ENCODE measurements around the gene RBP3. TPM values are rescaled to one million over a fixed set of nuclear protein-coding genes. Genes with fewer than 3 reads are reported as not detected.

RBP3 gene
- total RNA-seq, 1 experiment from 2014 or later = not detected

- DNase-seq (ENCODE audit: low read depth, low spot score) = no peak
- Histone ChIP-seq H3K27ac (ENCODE audit: low read length) (no peak overlapping the region), H3K27me3 (ENCODE audit: control insufficient read depth, insufficient read depth, low read length) (no peaks in the 10 kb centered on the region), H3K4me3 (ENCODE audit: low read depth in 2 of 2, low read length in 2 of 2) (no peak overlapping the region), H3K36me3 (ENCODE audit: control insufficient read depth, insufficient read depth, low read length) (no peaks in the 10 kb centered on the region), H3K9me3 (ENCODE audit: control insufficient read depth, insufficient read depth, low read depth, low read length) (no peaks in the 10 kb centered on the region), H3K4me1 (ENCODE audit: control insufficient read depth, insufficient read depth, low read length) (no peaks in the 10 kb centered on the region)
- no peak for ATAC-seq
- in situ Hi-C loops (cut with HindIII; ENCODE audit: low pct_unique_long_range_greater_than_20kb, low sequenced_read_pairs) = no loop called here
- BruUV-seq (replicated peaks) = no TSS peak
- intact Hi-C loops (cut with micrococcal nuclease; ENCODE audit: unreplicated experiment) = no loop called here
- no peak for TF ChIP-seq TCF7L2 (IDR thresholded peaks at IDR 0.05; ENCODE audit: low read depth, low read length)
- TF ChIP-seq, protein P1, sequence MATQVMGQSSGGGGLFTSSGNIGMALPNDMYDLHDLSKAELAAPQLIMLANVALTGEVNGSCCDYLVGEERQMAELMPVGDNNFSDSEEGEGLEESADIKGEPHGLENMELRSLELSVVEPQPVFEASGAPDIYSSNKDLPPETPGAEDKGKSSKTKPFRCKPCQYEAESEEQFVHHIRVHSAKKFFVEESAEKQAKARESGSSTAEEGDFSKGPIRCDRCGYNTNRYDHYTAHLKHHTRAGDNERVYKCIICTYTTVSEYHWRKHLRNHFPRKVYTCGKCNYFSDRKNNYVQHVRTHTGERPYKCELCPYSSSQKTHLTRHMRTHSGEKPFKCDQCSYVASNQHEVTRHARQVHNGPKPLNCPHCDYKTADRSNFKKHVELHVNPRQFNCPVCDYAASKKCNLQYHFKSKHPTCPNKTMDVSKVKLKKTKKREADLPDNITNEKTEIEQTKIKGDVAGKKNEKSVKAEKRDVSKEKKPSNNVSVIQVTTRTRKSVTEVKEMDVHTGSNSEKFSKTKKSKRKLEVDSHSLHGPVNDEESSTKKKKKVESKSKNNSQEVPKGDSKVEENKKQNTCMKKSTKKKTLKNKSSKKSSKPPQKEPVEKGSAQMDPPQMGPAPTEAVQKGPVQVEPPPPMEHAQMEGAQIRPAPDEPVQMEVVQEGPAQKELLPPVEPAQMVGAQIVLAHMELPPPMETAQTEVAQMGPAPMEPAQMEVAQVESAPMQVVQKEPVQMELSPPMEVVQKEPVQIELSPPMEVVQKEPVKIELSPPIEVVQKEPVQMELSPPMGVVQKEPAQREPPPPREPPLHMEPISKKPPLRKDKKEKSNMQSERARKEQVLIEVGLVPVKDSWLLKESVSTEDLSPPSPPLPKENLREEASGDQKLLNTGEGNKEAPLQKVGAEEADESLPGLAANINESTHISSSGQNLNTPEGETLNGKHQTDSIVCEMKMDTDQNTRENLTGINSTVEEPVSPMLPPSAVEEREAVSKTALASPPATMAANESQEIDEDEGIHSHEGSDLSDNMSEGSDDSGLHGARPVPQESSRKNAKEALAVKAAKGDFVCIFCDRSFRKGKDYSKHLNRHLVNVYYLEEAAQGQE (IDR thresholded peaks at IDR 0.05; ENCODE audit: insufficient read depth in 1 of 2, low read depth in 2 of 2, low read length in 1 of 2) = no peak
- TF ChIP-seq SIN3A (IDR thresholded peaks at IDR 0.05; ENCODE audit: borderline replicate concordance, insufficient read depth, low read depth, low read length) = no peak
- no peak for TF ChIP-seq POLR2AphosphoS5 (IDR thresholded peaks at IDR 0.05; ENCODE audit: low read depth, low read length)
- no peak for TF ChIP-seq CTCF (IDR thresholded peaks at IDR 0.05)
- CTCF ChIA-PET = no interaction called here
- POLR2A ChIA-PET = no interaction called here
Measured at GRCh38 chr10:47371629-47372485, 23.7 kb downstream of the RBP3 start.

DNA sequence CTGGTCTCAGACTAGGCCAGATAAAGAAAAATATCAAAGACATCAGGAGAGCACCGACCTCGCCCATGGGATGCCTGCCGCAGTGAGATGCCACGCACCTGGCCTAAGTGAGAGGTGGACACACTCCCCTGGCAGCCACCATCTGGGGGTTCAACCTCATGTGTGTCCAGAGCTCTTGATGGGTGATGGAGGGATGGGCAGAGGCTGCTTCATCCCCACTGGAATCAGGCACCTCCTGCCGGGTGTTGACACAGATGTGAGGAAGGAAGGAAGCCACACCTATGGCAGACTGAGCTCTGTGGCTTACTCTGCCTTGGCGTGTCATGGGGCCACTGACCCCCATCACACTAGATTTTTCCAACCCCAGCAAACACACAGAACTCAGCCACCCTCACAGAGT, 24.6 kb downstream of the RBP3 start:
- CTCF ChIA-PET = interaction anchor here (0.6 kb wide), 1 partner anchor 32 kb away, joined by 3 read pairs; no protein-coding TSS in a partner anchor

More for the DNA sequence above, 24.6 kb downstream of the RBP3 start:
- TF ChIP-seq, protein P1 (IDR thresholded peaks at IDR 0.05; ENCODE audit: insufficient read depth in 1 of 2, low read depth in 2 of 2, low read length in 1 of 2) = no peak
- TF ChIP-seq POLR2AphosphoS5 (IDR thresholded peaks at IDR 0.05; ENCODE audit: low read depth, low read length) = no peak
- no peak for TF ChIP-seq TCF7L2 (IDR thresholded peaks at IDR 0.05; ENCODE audit: low read depth, low read length)
- no peak for TF ChIP-seq SIN3A (IDR thresholded peaks at IDR 0.05; ENCODE audit: borderline replicate concordance, insufficient read depth, low read depth, low read length)
- Histone ChIP-seq H3K27me3 (ENCODE audit: control insufficient read depth, insufficient read depth, low read length) (no peaks in the 10 kb centered on the region), H3K36me3 (ENCODE audit: control insufficient read depth, insufficient read depth, low read length) (no peaks in the 10 kb centered on the region), H3K4me3 (ENCODE audit: low read depth in 2 of 2, low read length in 2 of 2) (no peak overlapping the region), H3K27ac (ENCODE audit: low read length) (no peak overlapping the region), H3K9me3 (ENCODE audit: control insufficient read depth, insufficient read depth, low read depth, low read length) (no peaks in the 10 kb centered on the region), H3K4me1 (ENCODE audit: control insufficient read depth, insufficient read depth, low read length) (no peaks in the 10 kb centered on the region)
- intact Hi-C loops (cut with micrococcal nuclease; ENCODE audit: unreplicated experiment) = no loop called here
- ATAC-seq = no peak
- no TSS peak for BruUV-seq (replicated peaks)
- no peak for DNase-seq (ENCODE audit: low read depth, low spot score)
- in situ Hi-C loops (cut with HindIII; ENCODE audit: low pct_unique_long_range_greater_than_20kb, low sequenced_read_pairs) = no loop called here
- POLR2A ChIA-PET = no interaction called here
